ENCODE results near the gene SEC14L2. TPM values are rescaled to one million over a fixed set of nuclear protein-coding genes. Genes with fewer than 3 reads are reported as not detected.

The SEC14L2 gene
- total and polyA plus RNA-seq, 2 donors (not counting 1 experiment from before 2014, with no cell fraction given), result 0.24 to 0.67 TPM

DNA sequence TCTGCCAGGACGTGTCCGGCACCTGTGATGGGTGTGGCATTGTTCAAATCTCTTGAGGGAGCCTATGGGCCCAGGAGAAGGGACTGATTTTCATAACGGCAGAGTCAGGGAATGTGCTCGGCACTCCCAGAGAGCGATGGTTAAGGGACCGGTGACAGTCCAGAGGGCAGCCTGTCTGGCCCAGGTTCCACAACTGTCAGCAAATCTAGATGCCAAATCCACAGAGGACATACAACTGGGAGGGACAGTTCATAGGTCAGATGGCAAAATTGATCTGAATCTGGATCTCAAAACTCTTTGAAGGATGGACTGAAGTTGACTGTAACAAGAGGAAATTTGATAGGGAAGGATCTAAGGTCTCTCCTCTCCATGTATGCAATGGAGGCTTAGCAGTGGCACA lies 7.5 kb downstream of the SEC14L2 start:
- Histone ChIP-seq H3K9me3 (ENCODE audit: control extremely low read depth in 1 of 3, control insufficient read depth in 2 of 3, insufficient read depth in 1 of 3, low read length in 2 of 3) (no peaks in the 10 kb centered on the region), H3K9ac (ENCODE audit: low read length) (no peak overlapping the region), H4K20me1 (ENCODE audit: control insufficient read depth, insufficient read depth, low read length, poor library complexity, severe bottlenecking) (no peaks in the 10 kb centered on the region), H3K4me2 (replicated peaks; ENCODE audit: low read depth, low read length, poor library complexity, severe bottlenecking) (no peak overlapping the region), H3K27me3 (replicated peaks in 1 of 4; ENCODE audit: control extremely low read depth in 1 of 4, control insufficient read depth in 3 of 4, insufficient read depth in 4 of 4, low read length in 3 of 4) (peaks cover 0 to 4% (median 0%) of the 10 kb centered on the region in 4 experiments), H3K4me3 (ENCODE audit: control extremely low read depth in 1 of 5, extremely low read depth in 1 of 5, insufficient read depth in 1 of 5, low read depth in 2 of 5, low read length in 4 of 5) (no peak overlapping the region), H3K4me1 (ENCODE audit: control insufficient read depth in 2 of 2, insufficient read depth in 2 of 2, low read length in 2 of 2) (no peaks in the 10 kb centered on the region), H3K79me2 (ENCODE audit: control insufficient read depth, insufficient read depth, low read length) (no peaks in the 10 kb centered on the region), H2AFZ (ENCODE audit: insufficient read depth, low read depth, low read length, poor library complexity, severe bottlenecking) (no peak overlapping the region), H3K27ac (ENCODE audit: low read length in 2 of 2) (no peak overlapping the region), H3K36me3 (replicated peaks in 1 of 2; ENCODE audit: control extremely low read depth in 1 of 2, control insufficient read depth in 1 of 2, extremely low read depth in 1 of 2, insufficient read depth in 2 of 2, low read length in 1 of 2) (no peaks in the 10 kb centered on the region)
- DNase-seq (no peak), ATAC-seq (ENCODE audit: low read depth) (no peak)
- no peaks in the 10 kb centered on the region for H3K9me3 Mint-ChIP-seq (ENCODE audit: insufficient read depth)
- H3K27ac Mint-ChIP-seq, result no peak overlapping the region
- ChIA-PET CTCF (no interaction called here), POLR2A (no interaction called here)
- no peak overlapping the region for H3K4me3 Mint-ChIP-seq
- 88% methylated on average over 6 of the region's 6 CpGs for WGBS (ENCODE audit: insufficient coverage)
- H3K27me3 Mint-ChIP-seq, result no peaks in the 10 kb centered on the region
- no peak for TF ChIP-seq EZH2 (IDR thresholded peaks at IDR 0.05; ENCODE audit: borderline replicate concordance, insufficient read depth, low read depth, low read length, poor library complexity, severe bottlenecking)
- TF ChIP-seq CTCF (IDR thresholded peaks at IDR 0.05), result no peak
- intact Hi-C loops (cut with micrococcal nuclease), result no loop called here
- no peaks in the 10 kb centered on the region for H3K4me1 Mint-ChIP-seq

GRCh38 chr22:30405731-30406130 lies 8.9 kb downstream of the SEC14L2 start:
- H2AFZ ChIP-seq (ENCODE audit: insufficient read depth, low read depth, low read length, poor library complexity, severe bottlenecking), result no peak overlapping the region
- ChIA-PET POLR2A (no interaction called here), CTCF (interaction anchor here (0.5 to 1.2 kb wide), 3 partner anchors 14 to 20 kb away, joined by 3 read pairs; partner anchors contain the start of gene MTFP1)
- H4K20me1 ChIP-seq (ENCODE audit: control insufficient read depth, insufficient read depth, low read length, poor library complexity, severe bottlenecking), result no peaks in the 10 kb centered on the region
- H3K36me3 ChIP-seq (replicated peaks in 1 of 2; ENCODE audit: control extremely low read depth in 1 of 2, control insufficient read depth in 1 of 2, extremely low read depth in 1 of 2, insufficient read depth in 2 of 2, low read length in 1 of 2), result no peaks in the 10 kb centered on the region
- H3K4me3 ChIP-seq (ENCODE audit: control extremely low read depth in 1 of 5, extremely low read depth in 1 of 5, insufficient read depth in 1 of 5, low read depth in 2 of 5, low read length in 4 of 5), result no peak overlapping the region
- no peak overlapping the region for H3K27ac ChIP-seq (ENCODE audit: low read length in 2 of 2)
- no peaks in the 10 kb centered on the region for H3K9me3 ChIP-seq (ENCODE audit: control extremely low read depth in 1 of 3, control insufficient read depth in 2 of 3, insufficient read depth in 1 of 3, low read length in 2 of 3)
- Mint-ChIP-seq H3K27ac (no peak overlapping the region), H3K4me3 (no peak overlapping the region), H3K4me1 (no peaks in the 10 kb centered on the region), H3K27me3 (no peaks in the 10 kb centered on the region), H3K9me3 (ENCODE audit: insufficient read depth) (no peaks in the 10 kb centered on the region)
- no peaks in the 10 kb centered on the region for H3K79me2 ChIP-seq (ENCODE audit: control insufficient read depth, insufficient read depth, low read length)
- 97% methylated on average over 2 of the region's 4 CpGs for WGBS (ENCODE audit: insufficient coverage)
- DNase-seq (no peak), ATAC-seq (ENCODE audit: low read depth) (no peak)
- H3K9ac ChIP-seq (ENCODE audit: low read length), result no peak overlapping the region
- no peak overlapping the region for H3K4me2 ChIP-seq (replicated peaks; ENCODE audit: low read depth, low read length, poor library complexity, severe bottlenecking)
- intact Hi-C loops (cut with micrococcal nuclease), result no loop called here
- no peaks in the 10 kb centered on the region for H3K27me3 ChIP-seq (replicated peaks in 1 of 4; ENCODE audit: control extremely low read depth in 1 of 4, control insufficient read depth in 3 of 4, insufficient read depth in 4 of 4, low read length in 3 of 4)
- TF ChIP-seq CTCF (IDR thresholded peaks at IDR 0.05) (no peak), EZH2 (IDR thresholded peaks at IDR 0.05; ENCODE audit: borderline replicate concordance, insufficient read depth, low read depth, low read length, poor library complexity, severe bottlenecking) (no peak)
- no peaks in the 10 kb centered on the region for H3K4me1 ChIP-seq (ENCODE audit: control insufficient read depth in 2 of 2, insufficient read depth in 2 of 2, low read length in 2 of 2)
